ENCODE data around the gene ZNF723. TPM values are rescaled to one million over a fixed set of nuclear protein-coding genes. Genes with fewer than 3 reads are reported as not detected.
"Not testable (repeated sequence)": the region's sequence is repeated elsewhere in the genome, so short reads cannot be mapped to it uniquely, and the experiment has no call there.

ZNF723 gene
- total RNA-seq, 1 experiment from 2014 or later = not detected

GRCh38 chr19:22814124-22814523, 18.0 kb upstream of the ZNF723 start:
- no peaks in the 10 kb centered on the region for H3K4me1 Mint-ChIP-seq (ENCODE audit: low read depth, unreplicated experiment)
- Histone ChIP-seq H3K9me3 (no peaks in the 10 kb centered on the region), H3K36me3 (ENCODE audit: control insufficient read depth, insufficient read depth, low read length) (no peaks in the 10 kb centered on the region), H3K4me3 (ENCODE audit: low read depth, low read length) (no peak overlapping the region), H3K27me3 (replicated peaks; ENCODE audit: control insufficient read depth, insufficient read depth, low read length) (no peaks in the 10 kb centered on the region), H3K4me1 (no peaks in the 10 kb centered on the region)
- TF ChIP-seq CTCF (IDR thresholded peaks at IDR 0.05; ENCODE audit: insufficient read depth in 1 of 2, low read depth in 1 of 2, low read length in 1 of 2, severe bottlenecking in 1 of 2, unreplicated experiment in 1 of 2) = no peak
- no peaks in the 10 kb centered on the region for H3K36me3 Mint-ChIP-seq (ENCODE audit: insufficient read depth, unreplicated experiment)
- no peak overlapping the region for H3K27ac Mint-ChIP-seq (ENCODE audit: unreplicated experiment)
- CTCF ChIA-PET = no interaction called here
- no peak overlapping the region for H3K4me3 Mint-ChIP-seq (ENCODE audit: unreplicated experiment)
- POLR2A ChIA-PET = no interaction called here
- intact Hi-C loops (cut with micrococcal nuclease; ENCODE audit: unreplicated experiment) = no loop called here
- BruUV-seq (replicated peaks) = no TSS peak
- H3K9me3 Mint-ChIP-seq (ENCODE audit: unreplicated experiment) = peaks cover 22% of the 10 kb centered on the region
- no peaks in the 10 kb centered on the region for H3K27me3 Mint-ChIP-seq (ENCODE audit: insufficient read depth, unreplicated experiment)
- DNase-seq = no peak

- H3K4me1 ChIP-seq = no peaks in the 10 kb centered on the region
- H3K9me3 Mint-ChIP-seq (ENCODE audit: unreplicated experiment) = no peaks in the 10 kb centered on the region
- ChIA-PET POLR2A (no interaction called here), CTCF (no interaction called here)
- no peak for DNase-seq
- no peaks in the 10 kb centered on the region for H3K27me3 ChIP-seq (replicated peaks; ENCODE audit: control insufficient read depth, insufficient read depth, low read length)
- no peak overlapping the region for H3K4me3 ChIP-seq (ENCODE audit: low read depth, low read length)
- no peak overlapping the region for H3K27ac Mint-ChIP-seq (ENCODE audit: unreplicated experiment)
- BruUV-seq (replicated peaks) = no TSS peak
- H3K27me3 Mint-ChIP-seq (ENCODE audit: insufficient read depth, unreplicated experiment) = no peaks in the 10 kb centered on the region
- intact Hi-C loops (cut with micrococcal nuclease; ENCODE audit: unreplicated experiment) = no loop called here
- no peaks in the 10 kb centered on the region for H3K9me3 ChIP-seq
- no peak for TF ChIP-seq CTCF (IDR thresholded peaks at IDR 0.05; ENCODE audit: insufficient read depth in 1 of 2, low read depth in 1 of 2, low read length in 1 of 2, severe bottlenecking in 1 of 2, unreplicated experiment in 1 of 2)
- H3K4me1 Mint-ChIP-seq (ENCODE audit: low read depth, unreplicated experiment) = no peaks in the 10 kb centered on the region
- H3K4me3 Mint-ChIP-seq (ENCODE audit: unreplicated experiment) = no peak overlapping the region
- no peaks in the 10 kb centered on the region for H3K36me3 Mint-ChIP-seq (ENCODE audit: insufficient read depth, unreplicated experiment)
- no peaks in the 10 kb centered on the region for H3K36me3 ChIP-seq (ENCODE audit: control insufficient read depth, insufficient read depth, low read length)
Measured at GRCh38 chr19:22831211-22831610, 880 bp upstream of the ZNF723 start.

GRCh38 chr19:22857713-22858320, 25.7 kb downstream of the ZNF723 start:
- H3K4me1 Mint-ChIP-seq (ENCODE audit: low read depth, unreplicated experiment); H3K27me3 ChIP-seq (replicated peaks; ENCODE audit: control insufficient read depth, insufficient read depth, low read length); H3K4me1 ChIP-seq; POLR2A ChIA-PET; H3K27me3 Mint-ChIP-seq (ENCODE audit: insufficient read depth, unreplicated experiment); H3K36me3 Mint-ChIP-seq (ENCODE audit: insufficient read depth, unreplicated experiment); DNase-seq; intact Hi-C loops (cut with micrococcal nuclease; ENCODE audit: unreplicated experiment); H3K36me3 ChIP-seq (ENCODE audit: control insufficient read depth, insufficient read depth, low read length); BruUV-seq (replicated peaks); H3K27ac Mint-ChIP-seq (ENCODE audit: unreplicated experiment); H3K4me3 Mint-ChIP-seq (ENCODE audit: unreplicated experiment); H3K4me3 ChIP-seq (ENCODE audit: low read depth, low read length); CTCF ChIA-PET: not testable (repeated sequence)
- peaks cover 38% of the 10 kb centered on the region for H3K9me3 Mint-ChIP-seq (ENCODE audit: unreplicated experiment)
- peaks cover 16% of the 10 kb centered on the region for H3K9me3 ChIP-seq

- H3K4me1 Mint-ChIP-seq (ENCODE audit: low read depth, unreplicated experiment) = no peaks in the 10 kb centered on the region
- no TSS peak for BruUV-seq (replicated peaks)
- Histone ChIP-seq H3K9me3 (peaks cover 3% of the 10 kb centered on the region; the same call in 1 of the 2 replicates), H3K36me3 (ENCODE audit: control insufficient read depth, insufficient read depth, low read length) (no peaks in the 10 kb centered on the region), H3K4me3 (ENCODE audit: low read depth, low read length) (no peak overlapping the region), H3K4me1 (no peaks in the 10 kb centered on the region), H3K27me3 (replicated peaks; ENCODE audit: control insufficient read depth, insufficient read depth, low read length) (no peaks in the 10 kb centered on the region)
- peak in 1 of 2 experiments; percentile 28 for DNase-seq
- H3K36me3 Mint-ChIP-seq (ENCODE audit: insufficient read depth, unreplicated experiment) = no peaks in the 10 kb centered on the region
- H3K27me3 Mint-ChIP-seq (ENCODE audit: insufficient read depth, unreplicated experiment) = no peaks in the 10 kb centered on the region
- no peak overlapping the region for H3K27ac Mint-ChIP-seq (ENCODE audit: unreplicated experiment)
- no peak for TF ChIP-seq CTCF (IDR thresholded peaks at IDR 0.05; ENCODE audit: insufficient read depth in 1 of 2, low read depth in 1 of 2, low read length in 1 of 2, severe bottlenecking in 1 of 2, unreplicated experiment in 1 of 2)
- peaks cover 16% of the 10 kb centered on the region for H3K9me3 Mint-ChIP-seq (ENCODE audit: unreplicated experiment)
- ChIA-PET CTCF (no interaction called here), POLR2A (no interaction called here)
- H3K4me3 Mint-ChIP-seq (ENCODE audit: unreplicated experiment) = no peak overlapping the region
- intact Hi-C loops (cut with micrococcal nuclease; ENCODE audit: unreplicated experiment) = no loop called here
Measured at GRCh38 chr19:22882797-22883196, 50.7 kb downstream of the ZNF723 start.

Measured in Caco-2 (cell line).